Right cardiac atrium (tissue), 5 donors: ENCODE measurements around the gene ZNF782. TPM values are rescaled to one million over a fixed set of nuclear protein-coding genes. Genes with fewer than 3 reads are reported as not detected.
A peak's percentile ranks its signal among the peaks of the same experiment; 100 is the strongest.
"Not testable (repeated sequence)": the region's sequence is repeated elsewhere in the genome, so short reads cannot be mapped to it uniquely, and the experiment has no call there.

Experiments
- ATAC-seq, 2 donors: fragments of 200-7000 bp; cut with Tn5 transposase; one replicate each; pipeline versions ENCODE4 v1.8.0 to v1.9.1; 2020; ENCODE audit warnings: moderate library complexity in 2 of 2, mild to moderate bottlenecking in 1 of 2
- DNase-seq, 3 donors: peaks; one replicate each; pipeline ENCODE4 v3.0.0-alpha.2; 2020
- H3K27ac ChIP-seq: one replicate; pipeline ENCODE4 v1.5.1; 2013; ENCODE audit warnings: mild to moderate bottlenecking, low read length, control low read depth, moderate library complexity
- H3K27me3 ChIP-seq: one replicate; pipeline ENCODE4 v1.6.1; 2013; ENCODE audit not compliant: control insufficient read depth, insufficient read depth
- H3K4me1 ChIP-seq: one replicate; pipeline ENCODE4 v1.6.1; 2013; ENCODE audit warnings: low read length; ENCODE audit not compliant: control insufficient read depth, insufficient read depth
- H3K4me3 ChIP-seq: one replicate; pipeline ENCODE4 v1.5.1; 2013; ENCODE audit warnings: low read length, control low read depth
- H3K9me3 ChIP-seq: one replicate; pipeline ENCODE4 v1.6.1; 2013; ENCODE audit warnings: low read length; ENCODE audit not compliant: control insufficient read depth
- WGBS: extraction: QIAGEN DNeasy Blood & Tissue Kit; methylation state at CpG from one replicate; pipeline ENCODE4 v1.1.7; 2013; 5-methylcytosine and 5-hydroxymethylcytosine counted together
- intact Hi-C, 4 donors: fragments of 100-400 bp; cut with DNase I; formaldehyde crosslinking; loops; one replicate each; pipeline versions ENCODE4 v1.11.0 to v1.14.0; 2022 to 2023
- polyA plus RNA-seq: library from polyadenylated mRNA; stranded (reverse); fragments of 200-250 nt; gene quantifications from one replicate; pipeline ENCODE4 v1.2.3, GENCODE V29; 2013
- total RNA-seq, 4 donors: library from RNA; stranded (reverse); fragmentation: NEBNext Ultra II Directional; extraction: Animal tissue kit (Norgen Biotek cat#: 25700); gene quantifications; one replicate each; pipeline ENCODE4 v1.2.1, GENCODE V29; 2021
- donor health status: healthy with polysubstance abuse.
- donor health status: DM: no; HTN: yes; CAD: no.
- donor health status: DM: no; HTN: no; CAD: no.
- donor health status: DM: no; HTN: yes; CAD: no; lungs with severe emphysema.
- donor health status: DM: yes; HTN: yes; CAD: no.

ZNF782 gene
- total and polyA plus RNA-seq, 5 donors, result 1.1 to 4.3 (median 3.7) TPM

DNA sequence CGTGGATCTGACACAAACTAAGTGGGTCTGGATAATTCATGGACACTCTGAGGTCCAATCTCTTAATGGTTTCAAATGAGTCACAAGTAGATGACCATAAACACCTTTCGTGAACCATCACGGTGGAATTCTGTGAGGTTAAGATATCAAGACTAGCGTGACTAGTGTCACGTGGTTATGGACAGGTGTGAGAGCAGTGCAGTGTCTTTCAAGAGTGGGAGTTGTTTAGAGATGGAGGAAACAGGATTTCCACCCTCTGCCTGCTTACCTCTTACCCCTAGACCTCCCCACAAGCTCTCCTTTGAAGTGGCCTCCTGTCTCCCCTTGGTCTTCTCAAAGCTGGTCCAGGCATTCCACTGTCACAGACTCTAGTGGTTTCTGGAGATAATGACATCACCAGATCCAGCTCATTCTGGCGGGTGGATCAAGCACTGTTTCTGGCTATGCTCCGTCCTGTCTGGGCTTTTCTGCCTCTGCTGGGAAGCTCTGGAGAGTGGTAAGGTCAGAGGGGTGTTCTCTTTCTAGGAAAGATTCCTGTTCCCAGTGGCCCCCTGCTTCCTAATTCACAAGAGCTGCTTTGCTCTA, 20.0 kb upstream of the ZNF782 start:
- no peaks in the 10 kb centered on the region for H3K4me1 ChIP-seq
- H3K9me3 ChIP-seq, result no peaks in the 10 kb centered on the region
- H3K4me3 ChIP-seq, result no peak overlapping the region
- WGBS, result 78% methylated on average over 7 of the region's 7 CpGs
- intact Hi-C loops, result no loop called here
- DNase-seq, result no peak
- no peak overlapping the region for H3K27ac ChIP-seq
- no peaks in the 10 kb centered on the region for H3K27me3 ChIP-seq
- ATAC-seq, result no peak

- no peaks in the 10 kb centered on the region for H3K27me3 ChIP-seq
- no peak overlapping the region for H3K4me3 ChIP-seq
- WGBS, result 81% methylated on average over 1 of the region's 1 CpG
- no peak overlapping the region for H3K27ac ChIP-seq
- H3K4me1 ChIP-seq, result no peaks in the 10 kb centered on the region
- DNase-seq (no peak), ATAC-seq (no peak)
- no peaks in the 10 kb centered on the region for H3K9me3 ChIP-seq
- intact Hi-C loops, result no loop called here
Measured at GRCh38 chr9:96871176-96871575, 16.9 kb upstream of the ZNF782 start.

- no peak overlapping the region for H3K4me3 ChIP-seq
- DNase-seq, result no peak
- no peaks in the 10 kb centered on the region for H3K9me3 ChIP-seq
- H3K4me1 ChIP-seq, result no peaks in the 10 kb centered on the region
- no peak for ATAC-seq
- WGBS, result 89% methylated on average over 5 of the region's 5 CpGs
- no peaks in the 10 kb centered on the region for H3K27me3 ChIP-seq
- no peak overlapping the region for H3K27ac ChIP-seq
- intact Hi-C loops, result loop anchor here in 1 of 4 donors (10.0 kb wide), 1 partner anchor 246 kb away; no protein-coding TSS in a partner anchor
Measured at GRCh38 chr9:96868709-96869108, 14.4 kb upstream of the ZNF782 start.

DNA sequence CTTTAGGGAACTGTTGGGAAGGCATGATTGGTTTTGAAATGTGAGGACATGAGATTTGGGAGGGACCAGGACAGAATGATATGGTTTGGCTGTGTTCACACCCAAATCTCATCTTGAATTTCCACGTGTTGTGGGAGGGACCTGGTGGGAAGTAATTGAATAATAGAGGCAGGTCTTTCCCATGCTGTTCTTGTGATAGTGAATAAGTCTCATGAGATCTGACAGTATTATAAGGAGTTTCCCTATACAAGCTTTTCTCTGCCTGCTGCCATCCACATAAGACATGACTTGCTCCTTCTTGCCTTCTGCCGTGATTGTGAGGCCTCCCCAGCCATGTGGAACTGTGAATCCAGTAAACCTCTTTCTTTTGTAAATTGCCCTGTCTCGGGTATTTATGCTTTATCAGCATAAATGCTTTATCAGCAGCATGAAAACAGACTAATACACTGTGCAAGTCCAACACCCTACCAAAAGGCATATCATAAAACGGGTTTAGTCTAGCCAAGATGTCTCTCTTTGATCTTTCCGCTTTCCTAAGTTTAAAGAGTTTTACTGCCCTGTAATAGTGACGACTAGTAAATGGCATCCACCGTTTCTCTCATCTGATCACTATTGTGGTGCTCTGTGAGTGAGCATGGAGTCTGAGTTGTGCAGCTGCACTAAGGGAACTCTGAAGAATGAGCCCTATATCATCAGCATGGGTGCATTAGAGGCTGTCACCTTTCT, 12.9 kb upstream of the ZNF782 start:
- no peaks in the 10 kb centered on the region for H3K9me3 ChIP-seq
- DNase-seq (no peak), ATAC-seq (no peak)
- H3K27ac ChIP-seq, result no peak overlapping the region
- intact Hi-C loops, result loop anchor here in 1 of 4 donors (10.0 kb wide), 1 partner anchor 248 kb away; no protein-coding TSS in a partner anchor
- H3K4me3 ChIP-seq, result no peak overlapping the region
- WGBS, result 69% methylated on average over 7 of the region's 7 CpGs
- H3K4me1 ChIP-seq, result no peaks in the 10 kb centered on the region
- H3K27me3 ChIP-seq, result no peaks in the 10 kb centered on the region

DNA sequence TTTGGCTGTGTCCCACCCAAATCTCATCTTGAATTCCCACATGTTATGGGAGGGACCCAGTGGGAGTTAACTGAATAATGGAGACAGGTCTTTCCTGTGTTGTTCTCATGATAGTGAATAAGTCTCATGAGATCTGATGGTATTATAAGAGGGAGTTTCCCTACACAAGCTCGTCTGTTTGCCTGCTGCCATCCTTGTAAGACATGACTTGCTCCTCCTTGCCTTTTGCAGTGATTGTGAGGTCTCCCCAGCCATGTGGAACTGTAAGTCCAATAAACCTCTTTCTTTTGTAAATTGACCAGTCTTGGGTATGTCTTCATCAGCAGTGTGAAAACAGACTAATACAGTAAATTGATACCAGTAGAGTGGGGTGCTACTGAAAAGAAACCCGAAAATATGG, 10.9 kb upstream of the ZNF782 start:
- ATAC-seq, result not testable (repeated sequence)

DNA sequence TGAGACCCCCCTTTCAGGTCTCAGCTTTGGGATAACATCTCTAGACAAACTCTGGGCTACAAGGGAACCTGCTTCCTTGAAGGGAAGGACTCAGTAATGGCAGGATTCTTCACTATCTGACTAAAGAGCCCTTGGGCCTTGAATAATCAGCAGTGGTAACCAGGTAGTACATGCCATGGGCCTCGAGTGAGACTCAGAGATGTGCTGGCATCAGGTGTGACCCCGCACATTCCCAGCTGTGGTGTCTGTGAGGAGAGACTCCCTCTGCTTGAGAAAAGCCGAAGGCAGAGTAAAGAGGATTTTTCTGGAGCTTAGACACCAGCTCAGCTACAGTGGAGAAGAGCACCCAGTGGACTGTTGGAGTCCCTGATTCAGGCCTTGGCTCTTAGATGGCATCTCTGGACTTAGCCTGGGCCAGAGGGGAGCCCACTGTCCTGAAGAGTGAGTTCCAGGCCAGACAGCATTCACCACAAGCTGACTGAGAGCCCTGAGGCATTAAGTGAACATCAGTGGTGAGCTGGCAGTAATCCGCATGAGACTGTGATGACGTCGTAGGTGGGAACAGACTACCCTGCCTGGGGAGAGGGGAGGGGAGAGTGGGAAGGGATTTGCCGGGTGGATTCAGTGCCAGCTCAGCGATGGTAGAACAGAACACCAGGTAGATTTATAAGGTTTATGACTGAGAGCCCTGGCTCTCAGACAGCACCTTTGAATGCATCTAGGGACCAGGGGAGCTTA, 5.3 kb upstream of the ZNF782 start:
- Histone ChIP-seq H3K4me3 (no peak overlapping the region), H3K27ac (no peak overlapping the region), H3K4me1 (no peaks in the 10 kb centered on the region), H3K27me3 (no peaks in the 10 kb centered on the region), H3K9me3 (no peaks in the 10 kb centered on the region)
- ATAC-seq, result no peak
- DNase-seq, result no peak
- intact Hi-C loops, result loop anchor here (5.0 to 10.0 kb wide), 4 partner anchors 248 to 548 kb away; no protein-coding TSS in a partner anchor
- WGBS, result 76% methylated on average over 8 of the region's 8 CpGs

More for the DNA sequence above, 10.9 kb upstream of the ZNF782 start:
- not testable (repeated sequence) for H3K4me3 ChIP-seq, DNase-seq, H3K27ac ChIP-seq, H3K27me3 ChIP-seq, H3K9me3 ChIP-seq, H3K4me1 ChIP-seq
- WGBS, result 73% methylated on average over 2 of the region's 2 CpGs
- intact Hi-C loops, result loop anchor here in 1 of 4 donors (10.0 kb wide), 1 partner anchor 250 kb away; no protein-coding TSS in a partner anchor

DNA sequence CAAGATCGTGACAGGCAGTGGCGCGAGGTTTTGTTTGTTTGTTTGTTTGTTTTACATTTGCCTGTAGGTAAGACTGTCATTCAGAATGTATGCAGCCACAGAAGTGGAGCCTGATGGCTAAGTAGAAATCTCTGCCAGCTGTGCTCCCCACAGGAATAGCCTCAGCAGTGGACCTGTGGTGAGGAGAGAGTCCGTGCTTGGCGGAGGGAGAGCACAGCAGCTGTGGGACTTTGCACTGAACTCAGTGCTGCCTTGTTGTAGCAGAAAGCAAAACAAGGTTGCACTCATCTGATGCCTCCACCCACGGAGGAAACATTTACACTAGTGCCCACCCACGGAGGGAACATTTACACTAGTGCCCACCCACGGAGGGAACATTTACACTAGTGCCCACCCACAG, 4.4 kb upstream of the ZNF782 start:
- no peak for DNase-seq
- no peak overlapping the region for H3K27ac ChIP-seq
- H3K27me3 ChIP-seq, result no peaks in the 10 kb centered on the region
- H3K4me1 ChIP-seq, result no peaks in the 10 kb centered on the region
- 75% methylated on average over 8 of the region's 8 CpGs for WGBS
- no peak overlapping the region for H3K4me3 ChIP-seq
- no peaks in the 10 kb centered on the region for H3K9me3 ChIP-seq
- no peak for ATAC-seq
- intact Hi-C loops, result loop anchor here (5.0 kb wide), 3 partner anchors 249 to 549 kb away; no protein-coding TSS in a partner anchor

GRCh38 chr9:96858018-96858573, 3.8 kb upstream of the ZNF782 start:
- ATAC-seq, result no peak
- WGBS, result 91% methylated on average over 2 of the region's 2 CpGs
- no peaks in the 10 kb centered on the region for H3K27me3 ChIP-seq
- intact Hi-C loops, result loop anchor here (5.0 kb wide), 3 partner anchors 249 to 549 kb away; no protein-coding TSS in a partner anchor
- peaks cover 5% of the 10 kb centered on the region for H3K4me1 ChIP-seq
- H3K9me3 ChIP-seq, result no peaks in the 10 kb centered on the region
- no peak overlapping the region for H3K27ac ChIP-seq
- H3K4me3 ChIP-seq, result no peak overlapping the region
- no peak for DNase-seq

- ATAC-seq (peak; percentile 55 to 59), DNase-seq (peak; percentile 33 to 80 (median 69))
- Histone ChIP-seq H3K27ac (no peak overlapping the region), H3K27me3 (no peaks in the 10 kb centered on the region), H3K4me3 (no peak overlapping the region), H3K9me3 (no peaks in the 10 kb centered on the region), H3K4me1 (peaks cover 12% of the 10 kb centered on the region)
- intact Hi-C loops, result loop anchor here (2.0 to 5.0 kb wide), 4 partner anchors 251 to 551 kb away; no protein-coding TSS in a partner anchor
- WGBS, result 15% methylated on average over 6 of the region's 6 CpGs
Measured at GRCh38 chr9:96856363-96857286, 2.3 kb upstream of the ZNF782 start.
